CD4-positive, alpha-beta memory T cell (primary cell): Measurements from ENCODE around the gene APOE. TPM values are rescaled to one million over a fixed set of nuclear protein-coding genes. Genes with fewer than 3 reads are reported as not detected.
A peak's percentile ranks its signal among the peaks of the same experiment; 100 is the strongest.

ENCODE experiments used
- CTCF ChIA-PET: fragments of 350-600 bp; sonication (Branson Sonifier 250); formaldehyde crosslinking; loops from one replicate; lab custom pipeline; 2021; ENCODE audit warnings: inconsistent platforms; ENCODE audit not compliant: partially characterized antibody; lab: Charles Lee
- POLR2A ChIA-PET: fragments of 350-600 bp; sonication (Branson Sonifier 250); formaldehyde crosslinking; loops from one replicate; lab custom pipeline; 2021; ENCODE audit not compliant: partially characterized antibody; lab: Charles Lee
- DNase-seq, 5 donors: peaks; one replicate each; pipeline versions ENCODE4 v3.0.0 to v3.0.0-alpha.2; 2020 to 2022; ENCODE audit warnings: mixed read lengths in 1 of 5
- H3K27ac ChIP-seq: one replicate; pipeline ENCODE4 v1.7.0; 2013; ENCODE audit warnings: low read depth, low read length
- H3K27me3 ChIP-seq: 2 replicates; pipeline ENCODE4 v1.7.0; 2013; ENCODE audit warnings: mild to moderate bottlenecking, low read length, moderate library complexity; ENCODE audit not compliant: insufficient read depth
- H3K36me3 ChIP-seq: 2 replicates; pipeline ENCODE4 v1.7.0; 2013; ENCODE audit warnings: mild to moderate bottlenecking, low read length, moderate library complexity; ENCODE audit not compliant: insufficient read depth
- H3K4me1 ChIP-seq: 2 replicates; pipeline ENCODE4 v1.7.0; 2013; ENCODE audit warnings: mild to moderate bottlenecking, low read length, moderate library complexity; ENCODE audit not compliant: insufficient read depth
- H3K4me3 ChIP-seq, 2 donors: one replicate each; pipeline ENCODE4 v1.7.0; 2013; ENCODE audit warnings: low read length in 2 of 2, mild to moderate bottlenecking in 1 of 2
- H3K9me3 ChIP-seq, 2 donors: one replicate each; pipeline ENCODE4 v1.7.0; 2013; ENCODE audit warnings: low read length in 2 of 2, control low read depth in 1 of 2; ENCODE audit not compliant: control insufficient read depth in 1 of 2
- H3K27ac Mint-ChIP-seq, 7 donors: one replicate each; pipeline ENCODE4 v1.8.0; 2020 to 2021; ENCODE audit warnings: mixed read lengths in 7 of 7, mild to moderate bottlenecking in 6 of 7, inconsistent platforms in 3 of 7, moderate library complexity in 3 of 7
- H3K27me3 Mint-ChIP-seq, 2 donors: one replicate each; pipeline ENCODE4 v1.8.0; 2020 to 2021; ENCODE audit warnings: mixed read lengths in 2 of 2
- H3K36me3 Mint-ChIP-seq, 2 donors: one replicate each; pipeline ENCODE4 v1.8.0; 2020 to 2021; ENCODE audit warnings: mixed read lengths in 2 of 2, inconsistent platforms in 1 of 2, mild to moderate bottlenecking in 1 of 2
- H3K4me1 Mint-ChIP-seq, 4 donors: one replicate each; pipeline ENCODE4 v1.8.0; 2020 to 2021; ENCODE audit warnings: mixed read lengths in 4 of 4, mild to moderate bottlenecking in 1 of 4
- H3K4me3 Mint-ChIP-seq, 8 donors: one replicate each; pipeline ENCODE4 v1.8.0; 2020 to 2021; ENCODE audit warnings: mixed read lengths in 8 of 8, mild to moderate bottlenecking in 7 of 8, moderate library complexity in 6 of 8, inconsistent platforms in 3 of 8
- H3K9me3 Mint-ChIP-seq, 8 donors: one replicate each; pipeline ENCODE4 v1.8.0; 2020 to 2021; ENCODE audit warnings: mixed read lengths in 8 of 8, mild to moderate bottlenecking in 5 of 8, inconsistent platforms in 3 of 8, moderate library complexity in 1 of 8
- intact Hi-C: fragments of 100-400 bp; cut with micrococcal nuclease; formaldehyde crosslinking; loops from one replicate; pipeline ENCODE4 v1.15.1; 2023
- polyA plus RNA-seq, 2 donors: library from polyadenylated mRNA; unstranded; fragments of 300-500 nt; fragmentation: Illumina TruSeq; gene quantifications; one replicate each; pipeline ENCODE4 v1.2.3, GENCODE V29; 2021
- total RNA-seq, 2 experiments: library from RNA; stranded (reverse); gene quantifications; one replicate each; pipeline ENCODE4 v1.2.3, GENCODE V29; 2021

Gene APOE
- total and polyA plus RNA-seq, 4 experiments from 2014 or later = 9.0 to 11.9 TPM; not detected in 2

- ChIA-PET POLR2A (no interaction called here), CTCF (interaction anchor here (1.0 to 1.5 kb wide), 2 partner anchors 9 to 10 kb away, joined by 3 to 4 read pairs; no protein-coding TSS in a partner anchor)
- Mint-ChIP-seq H3K27ac (peak overlapping the region in 2 of 7 donors; percentile 64 to 66), H3K9me3 (peaks cover 0 to 8% (median 0%) of the 10 kb centered on the region in 8 donors), H3K4me3 (peak overlapping the region in 6 of 8 donors; percentile 32 to 94 (median 80)), H3K36me3 (peaks cover 29 to 47% of the 10 kb centered on the region in 2 donors), H3K27me3 (no peaks in the 10 kb centered on the region), H3K4me1 (peaks cover 19 to 35% (median 27%) of the 10 kb centered on the region in 4 donors)
- intact Hi-C loops = loop anchor here (5.0 kb wide), 3 partner anchors 109 to 514 kb away; partner anchors contain the start of genes BCL3, POLR1G, PPP1R13L and RELB
- Histone ChIP-seq H3K4me3 (no peak overlapping the region), H3K9me3 (no peaks in the 10 kb centered on the region), H3K36me3 (peaks cover 41% of the 10 kb centered on the region), H3K27ac (no peak overlapping the region), H3K4me1 (peaks cover 22% of the 10 kb centered on the region), H3K27me3 (no peaks in the 10 kb centered on the region)
- DNase-seq = no peak
Measured at GRCh38 chr19:44893332-44894051, 12.1 kb upstream of the APOE start.

DNA sequence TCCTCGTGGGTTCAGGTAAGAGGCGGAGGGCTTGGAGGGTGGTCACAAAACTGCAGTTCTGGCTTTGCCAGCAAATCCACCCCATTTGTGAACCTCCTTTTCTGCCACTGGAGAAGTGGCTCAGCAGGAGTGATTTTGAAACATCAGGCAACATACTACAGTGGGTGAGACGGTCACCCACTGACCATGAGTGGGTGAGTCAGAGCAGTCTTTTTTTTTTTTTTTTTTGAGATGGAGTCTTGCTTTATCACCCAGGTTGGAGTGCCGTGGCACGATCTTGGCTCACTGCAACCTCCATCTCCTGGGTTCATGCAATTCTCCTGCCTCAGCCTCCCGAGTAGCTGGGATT lies 11.6 kb upstream of the APOE start:
- Histone ChIP-seq H3K27ac (no peak overlapping the region), H3K36me3 (peaks cover 41% of the 10 kb centered on the region), H3K4me3 (no peak overlapping the region), H3K27me3 (no peaks in the 10 kb centered on the region), H3K9me3 (no peaks in the 10 kb centered on the region), H3K4me1 (peaks cover 22% of the 10 kb centered on the region)
- Mint-ChIP-seq H3K4me1 (peaks cover 18 to 33% (median 26%) of the 10 kb centered on the region in 4 donors), H3K4me3 (peak overlapping the region in 1 of 8 donors; percentile 6), H3K36me3 (peaks cover 29 to 47% of the 10 kb centered on the region in 2 donors), H3K27me3 (no peaks in the 10 kb centered on the region), H3K27ac (no peak overlapping the region), H3K9me3 (peaks cover 0 to 8% (median 0%) of the 10 kb centered on the region in 8 donors)
- ChIA-PET CTCF (interaction anchor here (1.1 kb wide), 1 partner anchor 10 kb away, joined by 3 read pairs; no protein-coding TSS in a partner anchor), POLR2A (no interaction called here)
- no peak for DNase-seq
- intact Hi-C loops = loop anchor here (5.0 kb wide), 3 partner anchors 108 to 513 kb away; partner anchors contain the start of genes BCL3, POLR1G, PPP1R13L and RELB

DNA sequence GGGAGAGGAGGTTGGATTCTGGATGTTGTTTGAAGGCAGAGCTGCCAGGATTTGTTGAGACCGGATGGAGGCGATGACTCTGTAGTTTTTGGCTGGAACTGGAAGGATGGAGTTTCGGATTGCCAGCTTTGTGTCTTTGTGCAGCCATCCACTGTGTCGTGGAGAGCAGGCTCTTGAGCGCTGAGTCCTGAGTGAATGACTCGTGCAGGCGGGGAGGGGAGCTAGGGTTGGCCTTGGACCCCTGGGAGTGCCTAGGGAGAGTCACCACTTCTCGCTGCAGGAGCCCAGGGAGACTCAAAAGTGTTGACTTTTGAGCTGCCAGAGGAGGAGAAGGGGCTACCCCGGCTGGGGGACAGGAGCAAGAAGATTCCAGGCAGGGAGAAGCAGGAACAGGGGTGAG lies 10.7 kb upstream of the APOE start:
- Mint-ChIP-seq H3K27me3 (no peaks in the 10 kb centered on the region), H3K4me1 (peaks cover 16 to 32% (median 24%) of the 10 kb centered on the region in 4 donors), H3K27ac (peak overlapping the region in 1 of 7 donors; percentile 37), H3K4me3 (no peak overlapping the region), H3K36me3 (peaks cover 29 to 52% of the 10 kb centered on the region in 2 donors), H3K9me3 (peaks cover 0 to 8% (median 0%) of the 10 kb centered on the region in 8 donors)
- Histone ChIP-seq H3K36me3 (peaks cover 41% of the 10 kb centered on the region), H3K27me3 (no peaks in the 10 kb centered on the region), H3K4me1 (peaks cover 15% of the 10 kb centered on the region), H3K4me3 (no peak overlapping the region), H3K27ac (no peak overlapping the region), H3K9me3 (no peaks in the 10 kb centered on the region)
- intact Hi-C loops = loop anchor here (5.0 kb wide), 3 partner anchors 107 to 512 kb away; partner anchors contain the start of genes BCL3, POLR1G, PPP1R13L and RELB
- DNase-seq = no peak
- ChIA-PET POLR2A (no interaction called here), CTCF (interaction anchor here (1.1 kb wide), 1 partner anchor 9 kb away, joined by 3 read pairs; no protein-coding TSS in a partner anchor)

DNA sequence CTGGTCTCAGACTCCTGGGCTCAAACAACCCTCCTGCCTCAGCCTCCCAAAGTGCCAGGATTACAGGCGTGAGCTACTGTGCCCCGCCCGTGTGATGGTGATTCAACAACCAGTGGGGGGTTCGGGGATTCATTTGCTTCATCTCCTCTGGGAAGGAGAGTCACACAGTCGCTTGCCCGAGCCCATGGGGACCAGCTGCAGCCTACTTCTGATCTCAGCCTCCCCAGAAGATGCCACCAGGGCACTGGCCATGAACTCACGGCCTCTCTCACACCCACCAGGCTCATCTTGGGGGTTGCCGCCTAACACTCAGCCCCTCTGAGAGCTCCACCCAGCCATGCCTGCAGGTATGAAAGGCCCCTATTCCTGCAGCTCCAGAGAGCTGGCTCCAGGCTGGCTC lies 7.8 kb upstream of the APOE start:
- peak overlapping the region in 1 of 8 donors; percentile 29 for H3K4me3 Mint-ChIP-seq
- Histone ChIP-seq H3K9me3 (no peaks in the 10 kb centered on the region), H3K27ac (no peak overlapping the region), H3K4me3 (no peak overlapping the region), H3K4me1 (no peaks in the 10 kb centered on the region), H3K27me3 (no peaks in the 10 kb centered on the region), H3K36me3 (peaks cover 40% of the 10 kb centered on the region)
- peak overlapping the region in 1 of 7 donors; percentile 78 for H3K27ac Mint-ChIP-seq
- POLR2A ChIA-PET = no interaction called here
- no peak for DNase-seq
- intact Hi-C loops = no loop called here
- CTCF ChIA-PET = no interaction called here
- H3K4me1 Mint-ChIP-seq = peaks cover under 1 to 6% (median 4%) of the 10 kb centered on the region in 4 donors
- peaks cover 41 to 65% of the 10 kb centered on the region in 2 donors for H3K36me3 Mint-ChIP-seq
- H3K27me3 Mint-ChIP-seq = no peaks in the 10 kb centered on the region
- peaks cover 0 to 2% (median 0%) of the 10 kb centered on the region in 8 donors for H3K9me3 Mint-ChIP-seq

GRCh38 chr19:44900328-44901244 lies 5.0 kb upstream of the APOE start:
- Mint-ChIP-seq H3K27me3 (peaks cover 2 to 3% of the 10 kb centered on the region in 2 donors), H3K36me3 (peaks cover 24 to 51% of the 10 kb centered on the region in 2 donors), H3K4me3 (no peak overlapping the region), H3K4me1 (peaks cover 0 to 2% (median under 1%) of the 10 kb centered on the region in 4 donors), H3K27ac (no peak overlapping the region), H3K9me3 (peaks cover 0 to 2% (median 0%) of the 10 kb centered on the region in 8 donors)
- H3K9me3 ChIP-seq = no peaks in the 10 kb centered on the region
- no peak overlapping the region for H3K4me3 ChIP-seq
- H3K36me3 ChIP-seq = peaks cover 21% of the 10 kb centered on the region
- DNase-seq = no peak
- H3K27ac ChIP-seq = no peak overlapping the region
- H3K4me1 ChIP-seq = no peaks in the 10 kb centered on the region
- ChIA-PET CTCF (no interaction called here), POLR2A (no interaction called here)
- peaks cover 3% of the 10 kb centered on the region for H3K27me3 ChIP-seq
- intact Hi-C loops = no loop called here

DNA sequence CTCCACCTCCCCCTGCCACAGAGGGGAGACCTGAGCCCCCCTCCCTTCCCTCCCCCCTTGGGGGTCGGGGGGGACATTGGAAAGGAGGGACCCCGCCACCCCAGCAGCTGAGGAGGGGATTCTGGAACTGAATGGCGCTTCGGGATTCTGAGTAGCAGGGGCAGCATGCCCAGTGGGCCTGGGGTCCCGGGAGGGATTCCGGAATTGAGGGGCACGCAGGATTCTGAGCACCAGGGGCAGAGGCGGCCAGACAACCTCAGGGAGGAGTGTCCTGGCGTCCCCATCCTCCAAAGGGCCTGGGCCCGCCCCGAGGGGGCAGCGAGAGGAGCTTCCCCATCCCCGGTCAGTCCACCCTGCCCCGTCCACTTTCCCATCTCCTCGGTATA lies 2.4 kb upstream of the APOE start:
- peaks cover 11 to 32% of the 10 kb centered on the region in 2 donors for H3K36me3 Mint-ChIP-seq
- no peak for DNase-seq
- peaks cover 7 to 9% (median 8%) of the 10 kb centered on the region in 4 donors for H3K4me1 Mint-ChIP-seq
- ChIA-PET CTCF (interaction anchor here (0.9 to 3.5 kb wide), 7 partner anchors 11 to 346 kb away, joined by 3 to 18 read pairs (median 3); no protein-coding TSS in a partner anchor), POLR2A (no interaction called here)
- peaks cover 0 to under 1% (median 0%) of the 10 kb centered on the region in 8 donors for H3K9me3 Mint-ChIP-seq
- no peaks in the 10 kb centered on the region for H3K4me1 ChIP-seq
- no peak overlapping the region for H3K4me3 Mint-ChIP-seq
- no peak overlapping the region for H3K27ac ChIP-seq
- peaks cover 16 to 17% of the 10 kb centered on the region in 2 donors for H3K27me3 Mint-ChIP-seq
- H3K9me3 ChIP-seq = no peaks in the 10 kb centered on the region
- intact Hi-C loops = loop anchor here (1.0 to 2.0 kb wide), 4 partner anchors 156 to 436 kb away; no protein-coding TSS in a partner anchor
- no peak overlapping the region for H3K4me3 ChIP-seq
- peak overlapping the region in 1 of 7 donors; percentile 60 for H3K27ac Mint-ChIP-seq
- H3K36me3 ChIP-seq = peaks cover 4% of the 10 kb centered on the region
- H3K27me3 ChIP-seq = peaks cover 12% of the 10 kb centered on the region
